GM21619 (cell line): Measurements from ENCODE around the gene WDR70.
"Not testable (repeated sequence)": the region's sequence is repeated elsewhere in the genome, so short reads cannot be mapped to it uniquely, and the experiment has no call there.

ENCODE experiments used
- ATAC-seq: cut with Tn5 transposase; IDR thresholded peaks from one replicate; pipeline ENCODE4 v1.9.1; 2021; ENCODE audit not compliant: unreplicated experiment

Gene WDR70

GRCh38 chr5:37742111-37742510, 363.0 kb downstream of the WDR70 start:
- no peak for ATAC-seq

GRCh38 chr5:37751227-37751626, 372.1 kb downstream of the WDR70 start:
- no peak for ATAC-seq

- ATAC-seq: no peak
Measured at GRCh38 chr5:37754976-37755375, 375.9 kb downstream of the WDR70 start.

- no peak for ATAC-seq
Measured at GRCh38 chr5:37755581-37755980, 376.5 kb downstream of the WDR70 start.

GRCh38 chr5:37756248-37756647, 377.1 kb downstream of the WDR70 start:
- no peak for ATAC-seq

GRCh38 chr5:37757980-37758582, 379.0 kb downstream of the WDR70 start:
- no peak for ATAC-seq

GRCh38 chr5:37767251-37767650, 388.1 kb downstream of the WDR70 start:
- no peak for ATAC-seq

GRCh38 chr5:37767961-37768360, 388.8 kb downstream of the WDR70 start:
- ATAC-seq: no peak

- ATAC-seq: no peak
Measured at GRCh38 chr5:37768371-37768770, 389.3 kb downstream of the WDR70 start.

- ATAC-seq: no peak
Measured at GRCh38 chr5:37769108-37769507, 390.0 kb downstream of the WDR70 start.

GRCh38 chr5:37769840-37770239, 390.7 kb downstream of the WDR70 start:
- ATAC-seq: no peak

- ATAC-seq: no peak
Measured at GRCh38 chr5:37770786-37771185, 391.7 kb downstream of the WDR70 start.

- no peak for ATAC-seq
Measured at GRCh38 chr5:37771203-37771611, 392.1 kb downstream of the WDR70 start.

- no peak for ATAC-seq
Measured at GRCh38 chr5:37771731-37772130, 392.6 kb downstream of the WDR70 start.

GRCh38 chr5:37772255-37772654, 393.1 kb downstream of the WDR70 start:
- ATAC-seq: no peak

GRCh38 chr5:37773809-37774208, 394.7 kb downstream of the WDR70 start:
- ATAC-seq: no peak

GRCh38 chr5:37774912-37775483, 395.9 kb downstream of the WDR70 start:
- ATAC-seq: no peak

- ATAC-seq: no peak
Measured at GRCh38 chr5:37776826-37777225, 397.7 kb downstream of the WDR70 start.

GRCh38 chr5:37777432-37778130, 398.5 kb downstream of the WDR70 start:
- ATAC-seq: no peak

GRCh38 chr5:37781409-37781808, 402.3 kb downstream of the WDR70 start:
- ATAC-seq: not testable (repeated sequence)

- ATAC-seq: no peak
Measured at GRCh38 chr5:37786416-37786815, 407.3 kb downstream of the WDR70 start.

GRCh38 chr5:37786862-37787519, 407.9 kb downstream of the WDR70 start:
- no peak for ATAC-seq
